ENCODE measurements around the gene ARMS2. TPM values are rescaled to one million over a fixed set of nuclear protein-coding genes. Genes with fewer than 3 reads are reported as not detected.

The ARMS2 gene, protein sequence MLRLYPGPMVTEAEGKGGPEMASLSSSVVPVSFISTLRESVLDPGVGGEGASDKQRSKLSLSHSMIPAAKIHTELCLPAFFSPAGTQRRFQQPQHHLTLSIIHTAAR
- total RNA-seq = not detected

GRCh38 chr10:122454603-122455080, at the start of gene ARMS2:
Gene ARMS2 (plus strand): TSS chr10:122454653. CDS start chr10:122454728, 75 bp downstream.
- ATAC-seq = no peak

DNA sequence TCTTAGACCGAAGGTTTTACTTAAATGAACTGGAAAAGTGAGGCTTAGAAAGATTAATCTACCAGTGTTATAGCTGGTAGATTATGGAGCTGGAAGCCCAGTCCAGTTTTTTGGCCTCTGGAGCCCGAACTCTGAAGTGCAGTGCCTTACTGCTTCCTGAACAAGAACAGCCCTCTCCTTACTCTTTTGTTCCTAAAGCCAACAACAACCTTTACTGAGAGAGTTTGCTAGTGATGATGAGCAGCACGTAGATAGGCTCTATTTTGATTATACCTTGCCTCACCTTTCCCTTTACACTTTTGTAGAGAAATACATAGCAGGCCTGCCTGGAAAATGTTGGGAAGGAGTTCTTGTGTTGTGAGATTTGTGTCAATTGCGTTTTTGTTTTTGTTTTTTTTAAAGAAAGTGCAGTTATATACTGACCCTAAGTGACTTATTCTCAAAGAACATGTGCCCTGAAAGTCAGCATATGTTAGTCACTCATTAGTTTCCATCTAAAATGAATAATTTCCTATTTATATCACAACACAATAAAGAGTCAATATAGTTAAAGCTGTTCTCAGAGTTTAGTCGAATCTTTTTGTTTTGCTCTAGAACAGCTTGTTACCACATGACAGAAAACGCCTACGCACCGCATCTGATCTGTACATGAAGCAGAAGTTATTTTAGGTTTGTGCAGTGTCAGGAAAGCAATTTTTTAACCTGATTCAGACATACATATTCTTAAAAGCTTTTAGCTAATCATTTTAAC, 46.9 kb upstream of the ARMS2 start:
- ATAC-seq = no peak

DNA sequence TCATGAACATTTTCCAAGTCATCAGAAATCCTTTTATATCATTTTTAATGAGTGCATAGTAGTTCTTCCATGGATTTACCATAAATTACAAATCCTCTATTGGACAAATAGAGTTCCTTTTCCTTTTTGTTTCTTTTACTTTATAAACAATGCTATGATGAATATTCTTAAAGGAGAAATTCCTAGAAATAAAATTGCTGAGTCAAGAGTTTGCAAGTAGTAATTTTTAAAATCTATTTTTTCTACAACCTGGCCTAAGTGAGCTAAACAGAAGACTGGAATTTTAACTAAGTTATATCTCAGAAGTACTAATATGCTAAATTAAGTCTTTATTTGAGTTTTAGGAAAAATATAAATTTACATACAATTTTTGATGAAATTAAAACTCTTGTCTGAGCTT, 41.1 kb upstream of the ARMS2 start:
- no peak for ATAC-seq

DNA sequence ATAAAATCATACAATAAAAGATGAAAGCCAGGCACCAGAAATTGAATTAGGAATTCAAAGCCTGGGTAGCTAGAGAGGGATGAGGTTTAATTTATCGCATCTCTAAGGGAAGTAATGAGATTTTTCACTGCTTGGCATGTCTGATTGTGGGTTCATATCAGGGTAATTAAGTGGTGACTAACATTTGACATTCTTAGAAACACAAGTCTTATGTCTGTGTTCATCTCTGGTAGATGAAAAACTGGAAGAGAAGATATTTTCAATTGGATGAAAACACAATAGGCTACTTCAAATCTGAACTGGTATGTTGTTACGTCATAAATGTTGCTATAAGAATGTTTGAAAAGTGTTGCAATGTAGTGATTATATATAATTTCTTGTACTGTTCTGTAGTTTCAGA, 36.8 kb upstream of the ARMS2 start:
- ATAC-seq = no peak

- no peak for ATAC-seq
These were observed 35.4 kb upstream of the ARMS2 start for GRCh38 chr10:122419016-122419415.

DNA sequence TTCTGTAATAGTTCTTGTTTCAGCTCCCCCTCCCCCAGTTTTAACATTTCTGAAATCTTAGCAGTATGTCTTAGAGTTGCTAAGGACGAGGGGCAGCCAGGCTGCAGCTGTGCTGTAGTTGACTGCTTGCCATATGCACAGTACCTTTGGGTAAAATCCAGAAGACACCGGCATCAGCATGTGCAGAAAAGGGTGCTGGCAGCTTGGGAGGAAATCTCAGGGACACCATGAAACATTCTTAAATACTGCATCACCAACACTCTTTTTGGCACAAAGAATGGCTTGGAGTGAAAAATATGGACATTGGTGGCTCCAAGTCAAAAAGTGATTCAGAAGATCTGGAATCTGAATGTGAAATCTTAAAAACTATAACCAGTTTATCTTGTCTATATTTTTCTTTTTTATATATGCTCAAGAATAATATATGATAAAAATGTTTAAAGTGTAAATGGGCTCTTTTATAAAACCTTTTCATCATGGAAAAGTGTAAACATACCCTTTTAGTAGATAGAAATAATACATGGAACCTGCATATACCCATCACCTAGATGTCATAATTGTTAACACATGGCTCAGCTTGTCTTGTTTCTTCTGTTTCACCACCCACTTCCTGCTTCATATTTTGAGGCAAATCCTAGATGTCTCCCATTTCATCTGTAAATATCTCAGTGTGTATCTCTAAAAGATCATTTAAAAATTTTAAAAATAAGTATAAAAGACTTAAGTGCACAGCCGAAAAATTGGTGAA, 34.4 kb upstream of the ARMS2 start:
- no peak for ATAC-seq

GRCh38 chr10:122420624-122421007, 33.8 kb upstream of the ARMS2 start:
- no peak for ATAC-seq

- no peak for ATAC-seq
These were observed 33.3 kb upstream of the ARMS2 start for GRCh38 chr10:122421054-122421625.

GRCh38 chr10:122421742-122422141, 32.7 kb upstream of the ARMS2 start:
- no peak for ATAC-seq

GRCh38 chr10:122422266-122422989, 32.0 kb upstream of the ARMS2 start:
- ATAC-seq = peak; percentile 13

- ATAC-seq = no peak
These were observed 30.4 kb upstream of the ARMS2 start for GRCh38 chr10:122424059-122424458.

GRCh38 chr10:122426829-122427228, 27.6 kb upstream of the ARMS2 start:
- ATAC-seq = no peak

DNA sequence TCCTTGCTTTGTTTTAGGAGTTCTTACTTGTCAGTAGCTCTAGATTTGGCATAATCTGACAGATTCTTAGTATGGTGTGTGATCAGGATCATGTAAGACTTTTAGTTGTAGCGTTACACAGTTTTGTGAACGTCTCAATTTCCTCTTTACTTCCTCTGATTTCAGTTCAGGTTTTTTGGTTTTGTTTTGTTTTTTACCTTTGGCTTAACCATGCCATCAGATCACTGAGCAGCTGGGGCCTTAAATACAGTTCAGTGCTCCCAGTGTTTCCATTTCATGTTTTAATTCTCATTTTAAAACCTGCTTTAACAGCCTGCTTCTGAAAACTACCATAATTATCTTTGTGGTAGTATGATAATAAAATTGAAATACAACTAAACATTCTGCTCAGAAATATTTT, 27.2 kb upstream of the ARMS2 start:
- no peak for ATAC-seq

DNA sequence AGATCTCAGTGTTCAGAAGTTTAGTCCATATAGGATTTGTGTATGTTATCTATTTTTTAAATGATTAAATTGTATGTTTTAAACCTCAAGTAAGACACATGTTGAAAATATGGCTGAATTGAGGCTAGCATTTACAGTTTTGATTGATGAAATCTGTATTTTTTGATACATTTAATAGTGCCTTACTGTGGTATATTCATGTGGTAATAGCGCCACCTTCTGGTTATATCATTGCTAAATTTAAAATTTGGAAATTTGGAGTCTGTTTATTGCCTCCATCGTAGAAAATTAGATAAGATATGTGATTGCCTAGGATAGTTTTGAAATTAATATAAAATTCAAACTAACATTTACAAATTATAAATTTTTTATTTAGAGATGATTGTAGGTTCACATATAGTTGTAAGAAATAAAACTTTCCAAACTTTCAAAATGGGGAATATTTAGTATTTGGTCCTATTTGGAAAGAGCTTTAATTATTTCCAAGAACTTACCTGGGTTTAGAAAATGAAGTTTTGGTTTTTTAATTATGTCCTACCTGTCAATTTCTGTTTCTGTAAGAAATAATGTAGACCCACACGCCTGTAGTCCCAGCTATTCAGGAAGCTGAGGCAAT, 19.1 kb upstream of the ARMS2 start:
- ATAC-seq = peak; percentile 49

DNA sequence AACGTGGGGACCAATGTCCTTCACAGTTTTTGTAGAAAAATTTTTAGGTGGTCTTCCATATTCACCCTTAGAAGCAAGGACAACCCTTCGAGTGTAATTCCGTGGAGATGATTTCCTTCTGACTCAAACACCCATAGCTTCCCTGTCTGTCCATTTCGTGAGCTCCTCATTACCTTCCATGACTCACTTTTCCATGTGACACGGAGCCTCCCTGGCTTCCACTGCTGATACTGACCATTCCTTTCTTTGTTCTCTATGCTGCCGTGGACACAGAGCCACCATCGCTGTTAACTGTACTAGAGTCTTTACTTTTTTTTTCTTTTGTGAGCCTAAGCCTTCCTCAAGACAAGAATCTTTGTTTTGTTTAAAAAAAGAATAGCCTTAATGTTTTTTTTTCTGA, 12.5 kb upstream of the ARMS2 start:
- peak; percentile 69 for ATAC-seq

GRCh38 chr10:122445469-122445868, 9.0 kb upstream of the ARMS2 start:
- no peak for ATAC-seq

GRCh38 chr10:122445904-122446303, 8.5 kb upstream of the ARMS2 start:
- no peak for ATAC-seq

GRCh38 chr10:122446668-122447423, 7.6 kb upstream of the ARMS2 start:
- peak; percentile 81 for ATAC-seq

GRCh38 chr10:122448600-122448999, 5.9 kb upstream of the ARMS2 start:
- ATAC-seq = no peak

DNA sequence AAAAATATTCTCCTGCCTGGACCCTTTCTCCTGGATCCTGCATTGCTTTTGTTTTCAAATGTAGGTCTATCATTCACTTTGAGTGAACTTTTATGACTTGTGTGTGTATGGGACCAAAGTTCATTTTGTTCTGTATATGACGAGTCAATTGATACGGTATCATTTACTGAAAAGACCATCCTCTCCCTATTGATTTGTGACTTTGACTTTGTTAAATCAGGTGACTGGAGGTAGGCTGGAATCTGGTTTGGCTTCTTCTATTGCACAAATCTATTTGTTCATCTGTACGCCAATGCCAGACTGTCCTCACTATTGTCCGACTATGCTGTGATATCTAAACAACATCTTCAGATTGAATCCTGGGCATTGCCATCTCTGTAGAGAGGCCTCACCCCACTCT, 5.3 kb upstream of the ARMS2 start:
- no peak for ATAC-seq

- no peak for ATAC-seq
These were observed 4.0 kb upstream of the ARMS2 start for GRCh38 chr10:122450353-122450990.

Data from esophagus mucosa (tissue), 1 donor.